ENCODE data around the gene ARMH4. TPM values are rescaled to one million over a fixed set of nuclear protein-coding genes. Genes with fewer than 3 reads are reported as not detected.

ARMH4 gene
- total RNA-seq, 2 experiments from 2014 or later = not detected

DNA sequence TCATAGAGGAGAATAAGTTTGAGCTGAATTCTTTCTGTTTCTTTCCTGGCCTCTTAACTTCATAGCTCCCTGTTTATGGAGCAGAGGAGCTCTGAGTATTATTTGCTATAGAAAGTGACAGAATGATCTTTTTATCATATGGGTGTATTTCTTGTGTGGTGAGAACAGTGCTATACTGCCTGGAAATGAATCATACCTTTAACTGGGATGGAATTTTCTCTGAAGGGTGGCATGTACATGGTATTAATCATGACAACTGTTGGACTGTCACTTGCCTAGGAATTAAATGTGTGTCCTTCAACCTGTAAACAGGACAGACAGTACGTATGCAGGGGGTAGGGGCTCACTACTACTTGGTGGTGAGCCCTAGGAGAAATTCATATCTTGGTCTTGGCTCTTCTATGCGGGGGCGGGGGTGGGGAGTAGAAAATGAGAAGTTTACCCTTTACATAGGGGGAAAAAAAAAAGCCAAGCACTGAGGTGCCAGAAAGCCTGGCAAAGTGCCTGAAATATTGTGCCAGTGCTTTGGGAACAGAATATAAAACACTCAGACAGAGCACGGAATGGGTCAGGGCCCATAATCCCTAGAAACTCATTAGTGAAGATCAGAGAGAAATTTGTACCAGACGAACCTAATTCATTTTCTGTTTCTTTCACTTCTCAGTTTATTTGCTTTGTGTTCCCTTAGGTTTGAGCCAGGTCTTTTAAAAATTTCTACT lies 33.8 kb downstream of the ARMH4 start:
- Mint-ChIP-seq H3K4me3 (no peak overlapping the region), H3K4me1 (ENCODE audit: low read depth) (no peaks in the 10 kb centered on the region), H3K36me3 (ENCODE audit: low read depth) (no peaks in the 10 kb centered on the region), H3K27ac (no peak overlapping the region), H3K9me3 (ENCODE audit: insufficient read depth) (no peaks in the 10 kb centered on the region), H3K27me3 (ENCODE audit: low read depth) (peaks cover 22% of the 10 kb centered on the region)
- DNase-seq (no peak), ATAC-seq (no peak)
- ChIA-PET CTCF (interaction anchor here (1.0 kb wide), 1 partner anchor 10 kb away, joined by 3 read pairs; no protein-coding TSS in a partner anchor), POLR2A (no interaction called here)

DNA sequence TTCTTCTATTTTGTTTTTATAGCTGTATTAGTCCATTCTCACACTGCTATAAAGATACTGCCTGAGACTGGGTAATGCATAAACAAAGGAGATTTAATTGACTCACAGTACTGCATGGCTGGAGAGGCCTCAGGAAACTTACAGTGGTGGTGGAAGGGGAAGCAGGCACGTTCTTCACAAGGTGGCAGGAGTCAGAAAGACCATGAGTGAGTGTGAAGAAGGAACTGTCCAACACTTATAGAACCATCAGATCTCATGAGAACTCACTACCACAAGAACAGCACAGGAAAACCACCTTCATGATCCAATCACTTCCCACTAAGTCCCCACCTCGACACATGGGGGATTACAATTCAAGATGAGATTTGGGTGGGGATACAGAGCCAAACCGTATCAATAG lies 42.3 kb downstream of the ARMH4 start:
- ATAC-seq (no peak), DNase-seq (no peak)
- no peak overlapping the region for H3K4me3 Mint-ChIP-seq
- CTCF ChIA-PET = interaction anchor here (1.0 to 1.4 kb wide), 4 partner anchors 21 to 51 kb away, joined by 3 to 5 read pairs (median 3); no protein-coding TSS in a partner anchor
- no peaks in the 10 kb centered on the region for H3K9me3 Mint-ChIP-seq (ENCODE audit: insufficient read depth)
- POLR2A ChIA-PET = no interaction called here
- no peaks in the 10 kb centered on the region for H3K36me3 Mint-ChIP-seq (ENCODE audit: low read depth)
- H3K27me3 Mint-ChIP-seq (ENCODE audit: low read depth) = peaks cover 22% of the 10 kb centered on the region
- H3K27ac Mint-ChIP-seq = no peak overlapping the region
- no peaks in the 10 kb centered on the region for H3K4me1 Mint-ChIP-seq (ENCODE audit: low read depth)

GRCh38 chr14:58108717-58109116 lies 43.3 kb downstream of the ARMH4 start:
- H3K4me1 Mint-ChIP-seq (ENCODE audit: low read depth) = no peaks in the 10 kb centered on the region
- POLR2A ChIA-PET = no interaction called here
- no peak for DNase-seq
- no peak overlapping the region for H3K4me3 Mint-ChIP-seq
- no peaks in the 10 kb centered on the region for H3K36me3 Mint-ChIP-seq (ENCODE audit: low read depth)
- CTCF ChIA-PET = interaction anchor here (0.6 to 1.4 kb wide), 11 partner anchors 8 to 292 kb away, joined by 3 to 6 read pairs (median 3); partner anchors contain the start of gene TOMM20L
- H3K9me3 Mint-ChIP-seq (ENCODE audit: insufficient read depth) = no peaks in the 10 kb centered on the region
- no peak for ATAC-seq
- peaks cover 22% of the 10 kb centered on the region for H3K27me3 Mint-ChIP-seq (ENCODE audit: low read depth)
- H3K27ac Mint-ChIP-seq = no peak overlapping the region

GRCh38 chr14:58107947-58108552 lies 44.0 kb downstream of the ARMH4 start:
- Mint-ChIP-seq H3K27ac (no peak overlapping the region), H3K36me3 (ENCODE audit: low read depth) (no peaks in the 10 kb centered on the region), H3K4me1 (ENCODE audit: low read depth) (no peaks in the 10 kb centered on the region), H3K4me3 (no peak overlapping the region), H3K9me3 (ENCODE audit: insufficient read depth) (no peaks in the 10 kb centered on the region), H3K27me3 (ENCODE audit: low read depth) (peaks cover 16% of the 10 kb centered on the region)
- CTCF ChIA-PET = interaction anchor here (0.6 to 1.4 kb wide), 6 partner anchors 9 to 293 kb away, joined by 3 to 6 read pairs (median 4); partner anchors contain the start of gene TOMM20L
- POLR2A ChIA-PET = no interaction called here
- ATAC-seq (no peak), DNase-seq (peak; percentile 55)

GRCh38 chr14:58107041-58107440 lies 45.0 kb downstream of the ARMH4 start:
- no peak for DNase-seq
- H3K27me3 Mint-ChIP-seq (ENCODE audit: low read depth) = peaks cover 16% of the 10 kb centered on the region
- H3K4me3 Mint-ChIP-seq = no peak overlapping the region
- no peaks in the 10 kb centered on the region for H3K4me1 Mint-ChIP-seq (ENCODE audit: low read depth)
- POLR2A ChIA-PET = no interaction called here
- no peaks in the 10 kb centered on the region for H3K36me3 Mint-ChIP-seq (ENCODE audit: low read depth)
- no peaks in the 10 kb centered on the region for H3K9me3 Mint-ChIP-seq (ENCODE audit: insufficient read depth)
- ATAC-seq = no peak
- CTCF ChIA-PET = interaction anchor here (0.6 to 1.2 kb wide), 4 partner anchors 47 to 926 kb away, joined by 3 to 4 read pairs (median 4); no protein-coding TSS in a partner anchor
- H3K27ac Mint-ChIP-seq = no peak overlapping the region

DNA sequence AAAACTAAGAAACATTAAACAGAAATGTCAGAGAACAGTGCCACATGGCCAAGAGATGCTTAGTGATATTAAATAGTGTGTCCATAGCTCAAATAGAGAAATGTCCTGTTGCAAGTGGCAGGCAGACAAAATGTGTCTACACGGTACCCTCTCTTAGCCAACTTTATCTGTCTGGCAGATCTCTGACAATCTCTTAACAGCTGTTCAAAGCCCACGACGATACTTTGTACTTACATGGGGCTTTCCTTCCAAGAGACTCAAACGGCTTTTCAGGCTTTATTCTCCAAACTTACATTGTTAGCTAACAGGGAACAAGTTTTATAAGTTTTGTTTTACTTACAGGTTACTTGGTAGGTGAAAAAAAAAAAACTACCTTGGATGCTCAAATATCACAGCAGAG lies 45.6 kb downstream of the ARMH4 start:
- CTCF ChIA-PET = interaction anchor here (0.6 to 1.2 kb wide), 5 partner anchors 47 to 927 kb away, joined by 3 to 4 read pairs (median 4); no protein-coding TSS in a partner anchor
- POLR2A ChIA-PET = no interaction called here
- H3K36me3 Mint-ChIP-seq (ENCODE audit: low read depth) = no peaks in the 10 kb centered on the region
- H3K27ac Mint-ChIP-seq = no peak overlapping the region
- H3K4me3 Mint-ChIP-seq = no peak overlapping the region
- ATAC-seq (no peak), DNase-seq (no peak)
- H3K27me3 Mint-ChIP-seq (ENCODE audit: low read depth) = peaks cover 16% of the 10 kb centered on the region
- no peaks in the 10 kb centered on the region for H3K9me3 Mint-ChIP-seq (ENCODE audit: insufficient read depth)
- H3K4me1 Mint-ChIP-seq (ENCODE audit: low read depth) = no peaks in the 10 kb centered on the region

DNA sequence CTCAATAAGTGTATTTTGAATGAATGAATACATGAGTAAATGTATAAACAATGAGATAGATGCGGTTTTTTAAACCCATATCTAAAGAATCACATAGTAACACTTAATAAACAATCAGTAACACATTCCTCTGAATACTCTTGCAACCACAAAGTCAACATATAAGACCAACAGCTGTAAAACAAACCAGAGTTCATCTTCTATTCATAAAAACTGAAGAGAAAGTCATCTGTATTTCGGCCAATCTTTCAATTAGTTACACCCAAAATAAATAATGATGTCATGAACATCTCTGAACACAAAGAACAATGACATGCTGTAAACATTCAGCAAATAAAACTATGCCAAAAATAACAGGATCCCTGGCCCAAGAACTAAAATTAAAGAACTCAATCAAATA lies 47.2 kb downstream of the ARMH4 start:
- Mint-ChIP-seq H3K4me1 (ENCODE audit: low read depth) (no peaks in the 10 kb centered on the region), H3K27me3 (ENCODE audit: low read depth) (peaks cover 14% of the 10 kb centered on the region), H3K36me3 (ENCODE audit: low read depth) (no peaks in the 10 kb centered on the region), H3K9me3 (ENCODE audit: insufficient read depth) (no peaks in the 10 kb centered on the region), H3K27ac (no peak overlapping the region), H3K4me3 (no peak overlapping the region)
- ChIA-PET CTCF (interaction anchor here (0.7 kb wide), 1 partner anchor 290 kb away, joined by 3 read pairs; no protein-coding TSS in a partner anchor), POLR2A (no interaction called here)
- ATAC-seq = no peak
- no peak for DNase-seq

- H3K9me3 Mint-ChIP-seq (ENCODE audit: insufficient read depth) = no peaks in the 10 kb centered on the region
- ATAC-seq = no peak
- H3K27me3 Mint-ChIP-seq (ENCODE audit: low read depth) = peaks cover 9% of the 10 kb centered on the region
- H3K36me3 Mint-ChIP-seq (ENCODE audit: low read depth) = no peaks in the 10 kb centered on the region
- ChIA-PET CTCF (no interaction called here), POLR2A (no interaction called here)
- no peak for DNase-seq
- no peak overlapping the region for H3K4me3 Mint-ChIP-seq
- no peaks in the 10 kb centered on the region for H3K4me1 Mint-ChIP-seq (ENCODE audit: low read depth)
- no peak overlapping the region for H3K27ac Mint-ChIP-seq
Measured at GRCh38 chr14:58100735-58101368, 51.2 kb downstream of the ARMH4 start.

DNA sequence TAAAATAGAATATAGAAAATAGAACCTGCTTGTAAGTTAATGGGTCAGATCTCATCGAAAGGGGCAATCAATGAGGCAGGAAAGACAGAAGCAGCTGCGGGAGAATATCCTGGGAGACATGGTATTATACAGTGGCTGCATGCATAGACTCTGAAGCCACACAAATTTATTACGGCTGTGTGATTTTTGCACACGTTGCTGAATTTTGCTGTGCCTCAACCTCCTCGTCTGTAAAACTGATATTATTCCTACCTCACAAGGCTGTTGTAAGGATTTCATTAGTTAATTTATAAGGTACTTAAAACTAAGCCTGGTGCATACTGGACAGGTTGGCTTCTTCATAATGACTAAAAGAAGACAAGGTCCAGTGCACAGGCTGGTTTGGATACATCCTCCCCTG lies 52.3 kb downstream of the ARMH4 start:
- peaks cover 3% of the 10 kb centered on the region for H3K27me3 Mint-ChIP-seq (ENCODE audit: low read depth)
- no peaks in the 10 kb centered on the region for H3K9me3 Mint-ChIP-seq (ENCODE audit: insufficient read depth)
- no peaks in the 10 kb centered on the region for H3K36me3 Mint-ChIP-seq (ENCODE audit: low read depth)
- DNase-seq = no peak
- H3K27ac Mint-ChIP-seq = no peak overlapping the region
- ATAC-seq = no peak
- H3K4me3 Mint-ChIP-seq = no peak overlapping the region
- H3K4me1 Mint-ChIP-seq (ENCODE audit: low read depth) = no peaks in the 10 kb centered on the region
- POLR2A ChIA-PET = no interaction called here
- CTCF ChIA-PET = no interaction called here

- no peak for DNase-seq
- no peaks in the 10 kb centered on the region for H3K36me3 Mint-ChIP-seq (ENCODE audit: low read depth)
- H3K9me3 Mint-ChIP-seq (ENCODE audit: insufficient read depth) = no peaks in the 10 kb centered on the region
- no peak overlapping the region for H3K27ac Mint-ChIP-seq
- ATAC-seq = no peak
- no peaks in the 10 kb centered on the region for H3K4me1 Mint-ChIP-seq (ENCODE audit: low read depth)
- POLR2A ChIA-PET = no interaction called here
- no peaks in the 10 kb centered on the region for H3K27me3 Mint-ChIP-seq (ENCODE audit: low read depth)
- CTCF ChIA-PET = no interaction called here
- no peak overlapping the region for H3K4me3 Mint-ChIP-seq
Measured at GRCh38 chr14:58098507-58098906, 53.5 kb downstream of the ARMH4 start.

DNA sequence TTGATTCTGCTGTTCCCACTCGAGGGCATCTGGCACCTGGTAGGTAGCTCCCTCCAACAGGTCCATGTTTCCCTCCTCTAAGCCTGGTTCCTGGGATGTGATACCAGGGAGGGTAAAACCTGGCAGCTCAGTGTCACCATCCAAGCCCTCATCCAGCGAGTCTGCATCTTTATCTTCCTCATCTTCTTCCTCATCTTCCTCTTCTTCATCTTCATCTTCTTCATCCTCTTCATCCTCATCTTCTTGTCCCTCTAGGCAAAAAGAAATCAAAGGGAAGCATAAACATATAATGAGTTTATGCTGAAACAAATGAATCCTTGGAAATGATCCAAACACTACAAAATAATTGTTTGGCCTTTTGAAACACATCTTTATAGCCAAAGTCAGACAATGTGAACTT lies 55.3 kb downstream of the ARMH4 start:
- Mint-ChIP-seq H3K27ac (no peak overlapping the region), H3K4me1 (ENCODE audit: low read depth) (no peaks in the 10 kb centered on the region), H3K36me3 (ENCODE audit: low read depth) (no peaks in the 10 kb centered on the region), H3K9me3 (ENCODE audit: insufficient read depth) (no peaks in the 10 kb centered on the region), H3K27me3 (ENCODE audit: low read depth) (no peaks in the 10 kb centered on the region), H3K4me3 (no peak overlapping the region)
- no peak for ATAC-seq
- POLR2A ChIA-PET = no interaction called here
- DNase-seq = no peak
- CTCF ChIA-PET = no interaction called here
